HCEC 1CT (cell line): Measurements from ENCODE around the gene OXCT2.
"Not testable (repeated sequence)": the region's sequence is repeated elsewhere in the genome, so short reads cannot be mapped to it uniquely, and the experiment has no call there.

Experiments
- DNase-seq: peaks from one replicate; pipeline ENCODE4 v3.0.0-alpha.2; 2017

The OXCT2 gene

DNA sequence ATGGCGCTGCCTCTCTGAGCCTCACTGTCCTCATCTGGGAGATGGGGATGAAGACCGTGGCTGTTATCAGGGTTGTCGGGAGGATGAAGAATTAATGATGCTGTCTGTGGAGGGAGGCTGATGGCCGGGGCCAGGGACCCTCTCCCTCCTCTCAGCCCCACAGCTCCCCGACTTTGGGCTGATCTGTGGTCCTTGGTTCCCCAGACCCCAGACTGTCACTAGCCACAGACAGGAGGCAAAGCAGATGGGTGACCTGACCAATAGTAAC is 15.9 kb upstream of the OXCT2 start:
- DNase-seq = not testable (repeated sequence)

DNA sequence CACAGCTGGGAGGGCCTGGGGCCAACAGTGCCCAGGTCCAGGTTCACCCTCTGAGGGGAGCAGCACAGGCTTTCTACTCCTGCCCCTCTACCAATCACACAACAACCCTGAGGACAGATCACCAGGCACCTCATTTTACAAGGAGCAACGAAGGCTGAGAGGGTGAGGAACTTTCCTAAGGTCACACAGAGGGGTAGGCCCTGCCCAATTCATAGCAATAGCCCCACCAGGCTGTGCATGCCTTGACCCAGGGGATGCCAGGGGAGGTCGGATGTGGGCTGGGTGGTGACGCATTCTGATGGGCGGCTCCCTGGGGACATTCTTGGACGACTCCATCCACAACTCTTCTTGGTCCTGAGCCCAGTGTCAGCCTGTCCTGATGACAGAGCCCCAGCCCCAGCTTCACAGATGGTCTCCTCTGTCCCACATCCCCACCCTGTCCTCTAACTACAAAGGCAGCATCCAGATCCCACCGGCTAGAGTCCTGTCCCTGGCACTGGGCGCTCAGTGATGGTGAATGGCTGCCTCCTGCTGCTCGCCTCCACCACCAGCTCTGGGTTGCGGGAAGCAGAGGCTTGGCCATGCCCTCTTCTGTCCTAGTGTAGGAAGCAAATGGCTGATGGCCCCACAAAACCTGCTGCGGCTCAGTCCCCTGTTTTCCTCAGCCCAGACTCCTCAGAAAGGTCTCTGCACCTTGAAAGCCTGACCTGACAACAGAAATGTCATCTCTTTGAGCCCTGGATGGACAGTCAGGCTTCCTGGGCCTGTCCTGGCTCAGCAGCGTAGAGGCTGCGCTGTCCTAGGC is 15.4 kb upstream of the OXCT2 start:
- not testable (repeated sequence) for DNase-seq

DNA sequence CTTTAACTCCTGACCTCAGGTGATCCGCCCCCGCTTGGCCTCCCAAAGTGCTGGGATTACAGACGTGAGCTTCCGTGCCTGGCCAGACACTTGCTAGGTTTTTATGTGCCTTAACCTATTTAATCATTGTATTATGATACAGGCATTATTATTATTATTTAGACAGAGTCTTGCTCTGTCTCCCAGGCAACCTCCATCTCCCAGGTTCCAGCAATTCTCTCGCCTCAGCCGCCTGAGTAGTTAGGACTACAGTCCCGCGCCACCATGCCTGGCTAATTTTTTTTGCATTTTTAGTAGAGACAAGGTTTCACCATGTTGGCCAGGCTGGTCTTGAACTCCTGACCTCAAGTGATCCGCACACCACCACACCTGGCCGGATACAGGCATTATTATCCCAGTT is 11.5 kb upstream of the OXCT2 start:
- DNase-seq = not testable (repeated sequence)

DNA sequence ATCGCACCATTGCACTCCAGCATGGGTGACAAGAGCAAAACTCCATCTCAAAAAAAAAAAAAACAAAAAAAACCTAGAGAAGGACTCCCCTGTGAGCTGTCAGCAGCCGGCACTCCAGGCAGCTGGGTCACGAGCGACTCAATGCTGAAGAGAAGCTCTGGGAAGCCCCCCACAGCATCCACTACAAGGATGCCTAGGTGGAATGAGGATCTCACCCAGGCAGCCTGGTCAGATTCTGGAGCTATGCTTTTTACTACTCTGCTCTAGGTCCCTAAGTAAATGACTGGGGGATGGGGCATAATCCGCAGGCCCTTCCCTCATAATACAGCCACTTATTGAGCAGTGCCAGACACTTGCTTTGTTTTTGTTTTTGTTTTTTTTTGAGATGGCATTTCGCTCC is 11.0 kb upstream of the OXCT2 start:
- no peak for DNase-seq

DNA sequence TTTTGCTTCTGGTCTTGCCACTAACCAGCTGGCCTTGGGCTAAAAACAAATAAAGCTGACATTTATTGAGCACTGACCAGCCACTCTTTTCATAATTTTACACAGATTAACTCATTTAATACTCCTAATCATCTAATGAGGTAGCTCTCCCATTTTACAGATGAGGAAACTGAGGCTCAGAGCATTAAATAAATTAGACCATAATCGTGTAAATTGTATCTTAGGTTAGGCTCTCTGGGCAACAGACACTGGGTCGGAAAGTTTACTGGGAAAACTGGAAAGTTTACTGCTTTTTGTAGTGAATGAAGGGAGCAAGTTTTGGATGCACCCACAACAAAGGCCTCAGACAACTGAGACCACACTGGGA is 10.2 kb upstream of the OXCT2 start:
- DNase-seq = no peak

DNA sequence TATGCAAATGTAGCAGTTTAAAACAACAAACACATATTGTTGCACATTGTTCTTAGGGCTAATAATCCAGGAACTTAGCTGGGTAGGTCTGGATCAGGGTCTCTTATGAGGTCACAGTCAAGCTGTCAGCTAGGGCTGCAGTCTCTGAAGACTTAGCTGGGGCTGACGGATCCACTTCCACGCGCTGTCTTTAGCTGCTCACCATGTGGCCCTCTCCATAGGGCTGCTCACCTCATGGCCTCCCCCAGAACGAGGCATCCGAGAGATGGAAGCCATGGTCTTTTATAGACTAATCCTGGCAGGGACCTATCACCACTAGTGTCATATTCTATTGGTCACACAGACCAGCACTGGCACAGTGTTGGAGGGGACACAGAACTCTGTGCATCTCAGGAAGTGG is 8.7 kb upstream of the OXCT2 start:
- no peak for DNase-seq

DNA sequence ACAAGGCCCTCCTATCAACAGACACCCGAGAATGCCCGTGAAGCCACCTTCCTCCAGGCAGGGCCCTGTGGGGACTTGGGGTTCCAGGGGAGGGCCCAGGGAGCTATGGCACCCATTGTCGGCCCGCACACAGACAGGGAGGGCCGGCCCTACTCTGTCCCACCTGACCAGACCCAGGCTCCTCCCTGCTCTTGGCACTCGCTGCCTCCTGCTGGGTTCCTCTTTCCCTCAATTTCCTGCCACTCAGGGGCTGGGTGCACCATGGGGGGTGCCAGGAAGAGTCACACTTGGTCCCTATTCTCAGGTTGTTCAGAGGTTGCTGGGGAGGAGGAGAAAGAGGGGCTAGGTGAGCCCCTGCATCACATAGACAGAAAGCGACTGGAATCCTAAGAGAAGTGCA is 8.0 kb upstream of the OXCT2 start:
- DNase-seq = no peak

DNA sequence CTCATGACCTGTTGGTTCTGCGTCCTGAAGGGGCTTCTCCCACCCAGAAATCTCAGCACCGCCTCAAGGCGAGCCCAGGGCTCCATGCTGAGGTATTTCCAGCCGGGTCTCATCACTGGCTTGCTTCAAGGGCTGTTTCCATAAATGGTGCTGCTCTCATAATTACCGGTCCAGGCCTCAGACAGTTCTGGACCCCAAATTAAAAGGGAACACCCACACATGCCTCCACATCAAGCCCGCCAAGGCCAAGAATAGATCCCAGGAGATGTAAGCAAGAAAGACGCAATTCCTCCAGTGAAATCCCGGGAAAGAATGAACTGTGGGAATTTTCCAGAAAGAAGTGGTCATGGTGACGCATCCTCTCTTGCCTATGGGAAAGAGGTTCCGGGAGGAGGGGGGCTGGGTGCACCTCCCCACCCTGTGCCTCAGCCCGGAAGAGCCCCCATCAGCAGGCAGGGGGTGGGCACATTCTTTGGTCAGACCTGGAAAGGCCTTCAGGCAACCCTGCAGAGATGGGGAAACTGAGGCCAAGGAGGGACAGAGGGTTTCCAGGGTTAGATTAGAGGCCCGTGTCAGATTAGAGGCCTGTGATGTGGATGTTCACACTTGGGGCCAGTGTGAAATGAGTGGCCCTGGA is 7.4 kb upstream of the OXCT2 start:
- not testable (repeated sequence) for DNase-seq

DNA sequence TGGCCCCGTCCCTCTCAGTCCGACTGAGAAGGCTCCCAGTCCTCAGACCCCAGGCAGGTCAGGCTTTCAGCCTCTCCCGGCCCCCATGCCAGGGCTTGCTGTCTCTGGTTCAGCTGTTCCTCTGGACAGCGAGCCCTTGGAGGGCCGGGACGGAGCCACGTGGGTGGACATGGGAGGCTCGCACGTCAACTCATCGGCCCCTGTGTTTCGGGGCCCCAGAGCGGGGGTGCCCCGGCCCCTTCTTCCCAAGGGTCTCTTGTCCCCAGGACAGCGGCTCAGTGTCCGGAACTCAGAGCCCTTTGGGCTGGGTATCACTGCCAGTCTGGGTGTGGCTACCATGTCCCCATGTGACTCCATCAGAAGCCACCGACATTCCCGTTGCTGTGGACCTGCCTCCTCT is 6.7 kb upstream of the OXCT2 start:
- not testable (repeated sequence) for DNase-seq

DNA sequence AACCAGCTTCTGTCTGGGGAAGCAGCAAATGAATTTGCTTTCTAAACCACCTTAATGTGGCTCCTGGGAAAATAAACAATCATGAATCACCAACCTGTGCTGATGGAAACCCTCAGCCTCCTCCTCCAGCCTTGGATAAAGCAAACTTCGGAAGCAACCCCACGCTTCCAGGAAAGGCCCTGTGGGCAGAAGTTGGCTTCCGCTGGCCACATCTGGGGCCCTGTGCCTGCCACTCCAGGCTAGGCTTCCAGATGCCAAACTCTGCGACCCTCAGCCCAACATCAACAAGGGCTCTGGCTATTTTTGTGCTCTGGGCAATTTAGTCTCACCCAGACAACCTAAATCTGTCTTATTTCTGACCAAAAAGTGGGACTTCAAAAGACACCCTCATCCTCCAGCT is 6.2 kb upstream of the OXCT2 start:
- DNase-seq = no peak

DNA sequence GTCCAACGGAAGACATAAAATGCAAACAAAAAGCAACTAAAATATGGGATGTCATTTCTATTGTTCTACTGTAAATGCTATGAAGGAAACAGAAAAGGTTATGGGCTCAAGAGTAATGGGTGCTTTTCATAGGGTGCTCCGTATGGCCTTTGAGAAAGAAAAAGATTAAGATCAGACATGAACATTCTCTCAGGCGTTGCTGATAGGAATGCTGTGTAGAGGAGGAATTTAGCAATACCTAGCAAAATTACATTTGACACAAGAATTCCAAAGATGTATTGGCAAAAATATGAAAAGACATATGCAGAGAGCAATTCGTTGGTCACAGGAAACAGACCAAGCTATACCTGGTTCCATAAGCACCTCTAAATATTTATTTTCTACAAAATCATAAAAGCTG is 5.7 kb upstream of the OXCT2 start:
- DNase-seq = no peak

DNA sequence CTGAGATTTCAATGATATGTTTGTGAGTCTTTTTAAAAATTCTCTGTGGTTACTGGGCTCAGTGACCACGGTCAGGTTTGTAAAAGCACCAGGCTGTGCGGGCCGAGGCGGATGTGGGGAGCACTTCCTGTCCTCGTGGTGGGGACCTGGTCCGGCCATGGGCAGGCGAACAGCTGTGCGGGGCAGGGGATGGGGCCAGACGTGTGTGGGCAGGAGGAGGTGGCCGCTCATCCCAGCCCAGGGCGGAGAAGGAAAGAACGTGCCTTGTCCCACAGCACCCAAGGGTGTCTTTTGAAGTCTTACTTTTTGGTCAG is 5.2 kb upstream of the OXCT2 start:
- no peak for DNase-seq

DNA sequence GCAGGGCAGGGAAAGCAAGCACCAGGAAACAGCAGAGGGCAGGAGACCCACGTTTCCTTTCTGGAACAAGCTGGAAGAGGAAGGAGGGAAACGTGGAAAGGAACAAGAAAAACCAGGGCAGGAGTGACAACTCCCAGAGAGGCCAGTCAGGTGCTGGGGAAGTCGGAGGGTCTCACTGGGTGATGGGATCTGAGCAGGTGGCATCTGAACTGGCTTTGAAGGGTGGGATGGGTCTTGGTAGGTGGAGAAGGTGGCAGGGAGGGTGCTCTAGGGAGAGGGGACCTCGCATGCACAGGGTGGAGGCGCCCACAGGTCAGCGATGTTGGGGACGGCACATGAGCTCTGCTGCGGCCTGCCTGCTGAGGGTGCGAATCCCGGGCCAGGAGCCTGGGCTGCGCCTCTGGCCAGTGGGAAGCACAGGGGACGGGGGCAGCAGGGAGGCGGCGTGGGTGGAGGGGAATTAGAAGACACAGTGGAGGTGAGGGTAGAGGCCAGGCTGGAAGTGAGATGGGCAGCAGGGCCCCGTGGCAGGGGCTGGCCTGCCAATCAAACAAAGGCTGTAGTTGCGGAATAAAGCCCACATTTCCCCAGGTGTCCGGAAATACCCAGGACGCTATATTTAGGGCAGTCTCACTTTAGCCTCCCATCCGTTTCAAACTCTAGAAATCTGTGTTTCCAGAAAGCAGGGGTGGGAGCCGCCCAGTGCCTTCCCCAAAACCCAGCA is 4.7 kb upstream of the OXCT2 start:
- DNase-seq = not testable (repeated sequence)

DNA sequence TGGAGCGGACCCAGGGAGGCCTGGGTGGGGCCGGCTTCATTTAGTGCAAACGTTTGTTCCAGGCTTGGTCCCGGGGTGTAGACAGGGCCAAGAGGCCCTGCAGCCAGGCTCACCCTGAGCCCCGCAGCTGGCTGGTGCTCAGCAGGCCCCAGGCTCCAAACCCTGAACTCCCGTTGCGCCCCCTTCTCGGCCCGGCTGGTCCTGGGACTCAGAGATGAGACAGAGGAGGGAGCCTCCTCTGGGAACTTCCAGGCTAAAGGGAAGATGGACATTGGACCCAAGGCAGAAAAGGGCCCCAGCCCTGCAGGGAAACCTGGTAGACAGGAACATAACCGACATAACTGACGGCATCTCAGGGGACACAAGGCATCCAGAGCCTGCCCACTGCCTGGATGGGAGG is 4.0 kb upstream of the OXCT2 start:
- DNase-seq = not testable (repeated sequence)

DNA sequence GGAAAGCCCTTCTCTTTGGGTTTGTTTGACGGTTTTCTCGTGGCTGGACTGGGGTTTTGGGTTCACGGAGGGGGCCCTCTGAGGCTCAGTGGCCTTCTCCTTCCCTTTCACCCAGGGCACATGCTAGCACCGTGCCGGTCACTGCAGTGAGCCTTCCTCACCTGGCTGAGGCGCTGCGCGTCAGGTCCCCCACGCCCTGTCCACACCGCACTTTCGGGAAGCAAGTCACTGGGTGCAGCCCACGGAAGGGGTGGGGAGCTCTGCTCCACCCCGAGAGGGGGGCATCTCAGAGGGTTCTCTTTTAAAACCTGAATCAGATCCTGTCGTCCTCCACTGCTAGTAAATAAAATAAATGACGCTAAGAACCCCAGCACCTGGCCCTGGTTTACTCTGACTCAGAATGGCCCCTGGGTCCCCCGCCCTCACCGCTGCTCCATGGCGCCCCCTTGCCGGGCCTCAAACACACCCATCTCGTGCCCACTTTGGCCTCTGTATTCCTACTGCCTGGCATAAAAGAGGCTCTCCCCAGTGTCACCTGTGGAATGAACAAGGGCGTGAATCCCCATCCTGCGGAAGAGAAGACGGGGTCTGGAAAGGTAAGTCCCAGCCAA is 2.3 kb upstream of the OXCT2 start:
- DNase-seq = not testable (repeated sequence)

DNA sequence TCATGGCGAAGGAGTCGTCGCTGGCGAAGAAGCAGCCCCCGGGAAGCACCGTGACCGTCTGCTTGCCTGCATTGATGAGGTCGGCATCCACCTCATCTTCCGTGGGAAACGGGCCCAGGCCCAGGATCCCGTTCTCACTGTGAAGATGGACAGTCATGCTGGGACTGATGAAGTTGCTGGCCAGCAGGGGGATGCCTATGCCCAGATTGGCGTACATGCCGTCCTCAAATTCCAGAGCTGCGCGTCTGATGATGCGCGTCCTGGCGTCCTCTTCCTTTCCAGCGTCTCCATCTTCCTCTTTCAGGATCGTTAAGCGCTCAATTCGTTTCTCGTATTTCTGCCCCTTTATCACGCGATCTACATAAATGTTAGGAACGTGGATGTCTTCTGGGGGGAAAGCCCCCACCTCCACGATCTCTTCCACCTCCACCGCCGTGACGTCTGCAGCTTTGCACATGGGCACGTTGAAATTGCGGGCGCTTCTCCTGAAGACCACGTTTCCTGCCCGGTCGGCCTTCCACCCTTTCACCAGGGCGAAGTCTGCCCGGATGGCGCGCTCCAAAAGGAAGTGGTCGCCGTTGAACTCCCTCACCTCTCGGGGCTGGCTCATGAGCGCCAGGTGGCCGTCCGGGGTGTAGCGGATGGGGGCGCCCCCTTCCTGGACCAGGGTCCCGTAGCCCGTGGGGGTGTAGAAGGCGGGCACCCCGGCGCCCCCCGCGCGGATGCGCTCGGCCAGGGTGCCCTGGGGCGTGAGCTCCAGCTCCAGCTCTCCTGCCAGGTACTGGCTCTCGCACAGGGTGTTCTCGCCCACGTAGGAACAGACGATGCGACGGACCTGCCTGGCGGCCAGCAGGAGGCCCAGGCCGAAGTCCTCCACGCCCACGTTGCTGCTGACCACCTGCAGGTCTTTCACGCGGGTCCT is 787 bp downstream of the OXCT2 start:
- not testable (repeated sequence) for DNase-seq

DNA sequence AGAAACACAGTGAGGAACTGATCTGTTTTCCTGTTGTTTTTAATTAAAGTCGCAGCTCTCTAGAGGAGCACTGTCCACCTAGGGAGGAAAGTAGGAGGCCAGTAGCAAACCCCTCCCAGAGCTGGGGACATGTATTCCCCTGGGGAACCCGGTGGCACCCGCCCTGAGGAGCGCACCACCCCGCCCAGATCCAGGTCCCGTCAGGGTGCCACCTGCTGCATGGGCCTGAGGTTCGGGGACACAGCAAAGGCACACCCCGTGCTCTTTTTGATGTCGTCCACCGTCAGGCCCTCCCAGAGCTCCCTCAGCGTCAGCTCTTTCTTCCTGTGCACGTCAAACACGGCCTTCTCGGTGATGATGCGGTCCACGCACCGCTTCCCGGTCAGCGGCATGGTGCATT is 1.6 kb downstream of the OXCT2 start:
- DNase-seq = not testable (repeated sequence)

DNA sequence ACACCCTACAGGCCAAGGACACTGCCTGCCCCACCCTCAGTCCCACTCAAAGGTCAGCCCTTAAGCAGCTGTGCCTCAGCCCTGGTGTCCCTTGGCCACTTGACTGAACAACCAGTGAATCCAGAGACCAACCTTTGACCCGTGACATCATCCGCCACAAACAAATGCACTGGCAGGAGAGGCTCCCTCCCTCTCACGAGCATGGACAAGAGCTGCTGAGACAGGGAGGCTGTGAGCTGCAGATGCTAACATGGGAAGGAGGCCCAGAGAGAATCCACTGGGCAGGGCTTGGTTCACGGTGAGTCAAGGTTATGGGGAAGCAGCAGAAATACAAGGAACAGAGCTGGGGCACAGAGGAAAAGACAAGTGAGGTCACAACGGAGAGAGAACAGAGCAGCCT is 4.7 kb downstream of the OXCT2 start:
- DNase-seq = not testable (repeated sequence)

DNA sequence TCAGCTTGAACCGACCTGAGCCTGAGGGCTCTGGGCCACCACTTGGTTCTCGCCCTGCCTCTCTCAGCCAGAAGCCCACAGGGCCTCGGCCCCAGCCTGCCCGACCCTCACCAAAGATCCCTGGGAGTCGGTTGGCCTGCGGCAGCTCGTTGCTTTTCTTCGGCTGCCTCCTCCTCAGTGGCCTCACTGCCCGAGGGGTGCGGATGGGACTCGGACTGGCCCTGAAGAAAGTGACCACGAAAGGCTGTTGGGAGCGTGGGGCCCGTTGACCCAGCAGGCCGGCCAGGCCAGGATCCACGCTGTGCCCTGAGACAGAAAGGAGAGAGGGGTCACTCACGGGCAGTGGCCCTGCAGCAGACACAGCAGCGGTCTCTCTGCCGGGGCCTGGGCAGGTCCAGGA is 6.6 kb downstream of the OXCT2 start:
- DNase-seq = not testable (repeated sequence)

DNA sequence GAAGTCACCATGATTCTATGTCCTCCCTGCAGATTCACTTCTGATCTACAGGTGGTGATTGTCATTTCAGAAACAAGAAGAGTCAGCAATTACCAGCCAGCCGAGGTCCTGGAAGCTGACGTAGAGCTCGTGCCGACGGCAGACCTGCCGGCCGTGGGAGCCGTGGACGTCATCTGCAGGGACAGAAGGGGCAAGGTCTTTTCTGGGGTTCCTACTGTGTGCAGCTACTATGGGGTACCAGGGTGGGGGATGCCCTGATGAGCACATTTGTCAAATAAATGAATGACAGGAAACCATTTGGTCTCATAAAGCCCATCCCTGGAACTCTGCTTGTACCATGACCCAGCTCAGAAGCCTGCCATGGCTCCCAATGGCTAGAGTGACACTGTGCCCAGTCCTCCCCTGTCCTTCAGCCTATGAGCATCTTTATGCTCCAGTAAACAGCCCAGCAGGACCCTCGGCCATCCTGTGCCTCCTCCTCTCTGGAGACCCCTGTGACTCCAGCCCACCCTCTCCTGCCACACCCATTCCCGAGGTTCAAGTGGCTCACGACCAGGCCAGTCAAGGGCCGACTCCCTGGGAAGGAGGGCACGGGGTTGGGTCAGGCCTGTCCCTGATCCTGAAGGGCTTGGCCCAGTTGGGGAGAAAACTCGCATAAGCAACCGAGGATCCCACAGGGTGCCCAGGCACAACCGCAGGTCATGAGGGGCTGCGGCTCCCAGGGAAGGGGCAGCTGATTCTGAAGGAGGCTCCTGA is 7.4 kb downstream of the OXCT2 start:
- not testable (repeated sequence) for DNase-seq

DNA sequence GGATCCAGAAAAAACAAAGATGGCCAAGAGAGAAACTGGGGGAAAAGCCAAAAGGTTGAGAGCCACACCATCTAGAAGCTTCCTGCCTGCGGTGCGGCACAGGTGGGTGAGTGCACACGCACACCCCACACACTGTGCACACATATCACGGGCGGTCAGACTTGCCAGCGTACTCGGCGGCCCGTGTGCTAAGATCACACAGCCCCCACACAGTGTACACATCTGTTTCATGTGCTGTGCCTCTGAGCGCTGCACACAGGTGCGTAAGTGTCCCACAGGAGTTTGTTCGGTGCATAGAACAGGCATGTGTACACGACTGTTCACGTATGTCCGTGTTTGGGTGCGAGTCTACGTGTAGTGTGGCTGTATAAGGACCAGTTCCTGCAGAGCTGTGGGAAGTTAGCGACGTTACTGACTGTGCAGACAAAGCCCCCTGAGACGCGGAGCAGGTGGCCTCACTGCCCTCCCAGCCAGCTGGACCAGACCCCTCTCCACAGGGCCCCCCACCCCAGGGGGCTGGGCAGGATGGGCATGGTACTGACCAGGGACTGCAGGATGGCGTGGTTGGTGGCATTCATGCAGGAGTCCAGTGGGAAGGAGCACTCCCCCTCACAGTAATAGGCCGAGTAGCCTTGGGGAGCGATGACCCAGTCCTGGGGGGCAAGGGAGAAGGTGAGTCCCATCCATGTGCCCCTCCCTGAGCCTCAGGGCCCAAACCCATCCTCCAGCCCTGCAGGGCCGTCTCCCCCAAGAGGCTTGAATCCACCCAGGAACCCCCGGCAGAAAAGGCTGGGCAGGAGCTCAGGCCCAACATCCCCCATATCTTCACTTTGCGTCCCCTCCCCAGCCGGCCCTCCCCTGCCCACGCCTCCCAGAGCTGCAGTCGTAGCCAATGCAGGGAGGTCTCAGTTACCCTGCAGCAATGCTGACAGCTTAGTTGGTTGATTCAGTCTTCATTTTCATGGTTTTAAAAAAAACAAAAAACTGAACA is 8.3 kb downstream of the OXCT2 start:
- no peak for DNase-seq
